Neural progenitor cell (in vitro differentiated cells): ENCODE measurements around the gene FAM120A.

Source experiments
- EZH2 ChIP-seq: fragments of 200-600 bp; sonication (generic); IDR thresholded peaks from 2 replicates; pipeline ENCODE4 v1.6.1; 2017; ENCODE audit warnings: antibody characterized with exemption, mild to moderate bottlenecking, moderate library complexity
- EZH2phosphoT487 ChIP-seq: fragments of 200-600 bp; sonication (generic); IDR thresholded peaks from 2 replicates; pipeline ENCODE4 v1.6.1; 2017; ENCODE audit warnings: antibody characterized with exemption
- TF ChIP-seq, protein P1 (sequence below): fragments of 200-600 bp; sonication (generic); IDR thresholded peaks from 2 replicates; pipeline ENCODE4 v1.5.1; 2017; ENCODE audit warnings: antibody characterized with exemption, mild to moderate bottlenecking

GRCh38 chr9:93612796-93613154 lies 161.3 kb downstream of the FAM120A start:
- TF ChIP-seq, protein P1, sequence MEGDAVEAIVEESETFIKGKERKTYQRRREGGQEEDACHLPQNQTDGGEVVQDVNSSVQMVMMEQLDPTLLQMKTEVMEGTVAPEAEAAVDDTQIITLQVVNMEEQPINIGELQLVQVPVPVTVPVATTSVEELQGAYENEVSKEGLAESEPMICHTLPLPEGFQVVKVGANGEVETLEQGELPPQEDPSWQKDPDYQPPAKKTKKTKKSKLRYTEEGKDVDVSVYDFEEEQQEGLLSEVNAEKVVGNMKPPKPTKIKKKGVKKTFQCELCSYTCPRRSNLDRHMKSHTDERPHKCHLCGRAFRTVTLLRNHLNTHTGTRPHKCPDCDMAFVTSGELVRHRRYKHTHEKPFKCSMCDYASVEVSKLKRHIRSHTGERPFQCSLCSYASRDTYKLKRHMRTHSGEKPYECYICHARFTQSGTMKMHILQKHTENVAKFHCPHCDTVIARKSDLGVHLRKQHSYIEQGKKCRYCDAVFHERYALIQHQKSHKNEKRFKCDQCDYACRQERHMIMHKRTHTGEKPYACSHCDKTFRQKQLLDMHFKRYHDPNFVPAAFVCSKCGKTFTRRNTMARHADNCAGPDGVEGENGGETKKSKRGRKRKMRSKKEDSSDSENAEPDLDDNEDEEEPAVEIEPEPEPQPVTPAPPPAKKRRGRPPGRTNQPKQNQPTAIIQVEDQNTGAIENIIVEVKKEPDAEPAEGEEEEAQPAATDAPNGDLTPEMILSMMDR: no peak
- TF ChIP-seq EZH2phosphoT487 (no peak), EZH2 (no peak)
